HFFc6 (cell line): Measurements from ENCODE around the gene NLGN4Y. TPM values are rescaled to one million over a fixed set of nuclear protein-coding genes. Genes with fewer than 3 reads are reported as not detected.

Experiments
- DNase-seq: peaks from one replicate; pipeline ENCODE4 v3.0.0-alpha.2; 2018
- H3K27ac Mint-ChIP-seq: 2 replicates; pipeline ENCODE4 v1.8.0; 2020; ENCODE audit warnings: mild to moderate bottlenecking, mixed read lengths
- H3K27me3 Mint-ChIP-seq: 2 replicates; pipeline ENCODE4 v1.8.0; 2021; ENCODE audit warnings: mild to moderate bottlenecking, moderate library complexity, mixed read lengths; ENCODE audit not compliant: insufficient read depth
- H3K36me3 Mint-ChIP-seq: 2 replicates; pipeline ENCODE4 v1.8.0; 2021; ENCODE audit warnings: low read depth, mixed read lengths
- H3K4me1 Mint-ChIP-seq: 2 replicates; pipeline ENCODE4 v1.8.0; 2020; ENCODE audit warnings: low read depth, mixed read lengths
- H3K4me3 Mint-ChIP-seq: 2 replicates; pipeline ENCODE4 v1.8.0; 2020; ENCODE audit warnings: mild to moderate bottlenecking, moderate library complexity, mixed read lengths
- H3K9me3 Mint-ChIP-seq: 2 replicates; pipeline ENCODE4 v1.8.0; 2020; ENCODE audit warnings: mild to moderate bottlenecking, mixed read lengths
- CTCF ChIP-seq: fragments of 200-600 bp; sonication (generic); IDR thresholded peaks from 2 replicates; pipeline ENCODE4 v1.5.0; 2021; ENCODE audit warnings: antibody characterized with exemption, mild to moderate bottlenecking
- total RNA-seq, 6 experiments: library from RNA; stranded (reverse); fragmentation: NEBNext Ultra II Directional; extraction: Animal tissue kit (Norgen Biotek cat#: 25700); gene quantifications; 2 replicates in 1 of 6; 3 replicates in 5 of 6; pipeline ENCODE4 v1.2.3, GENCODE V29; 2021

Gene NLGN4Y
- total RNA-seq, 6 experiments from 2014 or later, result 12.5 to 19.2 (median 16.5) TPM

- Mint-ChIP-seq H3K9me3 (no peaks in the 10 kb centered on the region), H3K27me3 (no peaks in the 10 kb centered on the region), H3K36me3 (no peaks in the 10 kb centered on the region), H3K27ac (no peak overlapping the region), H3K4me1 (peaks cover 6% of the 10 kb centered on the region; the same call in 1 of the 2 replicates), H3K4me3 (no peak overlapping the region)
- no peak for TF ChIP-seq CTCF
- no peak for DNase-seq
These were observed 224.0 kb downstream of the NLGN4Y start for GRCh38 chrY:14748329-14748728.

DNA sequence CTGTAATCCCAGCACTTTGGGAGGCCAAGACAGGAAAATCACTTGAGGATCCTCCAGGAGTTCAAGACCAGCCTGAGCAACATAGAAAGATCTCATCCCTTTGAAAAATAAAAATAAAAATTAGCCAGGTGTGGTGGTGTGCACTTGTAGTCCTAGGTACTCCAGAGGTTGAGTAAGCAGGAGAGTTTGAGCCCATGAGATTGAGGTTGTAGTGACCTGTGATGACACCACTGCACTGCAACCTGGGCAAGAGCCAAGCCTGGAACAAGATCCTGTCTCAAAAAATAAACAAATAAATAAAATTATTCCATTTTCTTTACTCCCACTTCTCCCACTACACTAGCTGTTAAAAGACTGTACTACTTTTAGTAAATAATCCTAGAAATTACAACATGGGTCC is 231.2 kb downstream of the NLGN4Y start:
- no peak for DNase-seq
- TF ChIP-seq CTCF, result no peak
- no peaks in the 10 kb centered on the region for H3K4me1 Mint-ChIP-seq
- H3K27me3 Mint-ChIP-seq, result no peaks in the 10 kb centered on the region
- H3K36me3 Mint-ChIP-seq, result no peaks in the 10 kb centered on the region
- H3K27ac Mint-ChIP-seq, result no peak overlapping the region
- H3K4me3 Mint-ChIP-seq, result no peak overlapping the region
- no peaks in the 10 kb centered on the region for H3K9me3 Mint-ChIP-seq

DNA sequence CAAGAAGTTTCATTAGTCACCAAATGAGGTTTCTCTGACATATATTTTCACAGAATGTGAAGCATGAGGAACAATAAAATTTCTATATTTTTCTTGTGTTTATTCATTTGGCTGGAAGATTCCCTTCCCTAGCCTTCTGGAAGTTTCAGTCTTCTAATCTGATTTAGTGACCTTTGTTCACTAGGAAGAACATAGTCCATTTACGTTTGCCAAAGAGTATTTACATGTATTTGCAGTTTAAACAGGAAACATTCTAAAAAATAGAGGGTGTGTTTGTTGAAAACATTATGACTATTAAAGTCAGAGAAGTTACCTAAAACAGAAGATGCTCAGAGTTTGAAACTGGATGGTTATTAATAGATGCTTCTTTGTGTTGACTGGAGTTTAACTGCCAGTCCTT is 238.6 kb downstream of the NLGN4Y start:
- H3K27ac Mint-ChIP-seq, result no peak overlapping the region
- no peak for TF ChIP-seq CTCF
- no peaks in the 10 kb centered on the region for H3K27me3 Mint-ChIP-seq
- no peak overlapping the region for H3K4me3 Mint-ChIP-seq
- no peaks in the 10 kb centered on the region for H3K36me3 Mint-ChIP-seq
- H3K9me3 Mint-ChIP-seq, result no peaks in the 10 kb centered on the region
- no peaks in the 10 kb centered on the region for H3K4me1 Mint-ChIP-seq
- no peak for DNase-seq

- TF ChIP-seq CTCF, result no peak
- no peak for DNase-seq
- Mint-ChIP-seq H3K27me3 (no peaks in the 10 kb centered on the region), H3K36me3 (no peaks in the 10 kb centered on the region), H3K4me3 (no peak overlapping the region), H3K4me1 (no peaks in the 10 kb centered on the region), H3K27ac (no peak overlapping the region), H3K9me3 (no peaks in the 10 kb centered on the region)
These were observed 239.3 kb downstream of the NLGN4Y start for GRCh38 chrY:14763600-14763999.

GRCh38 chrY:14778208-14778607 is 253.9 kb downstream of the NLGN4Y start:
- Mint-ChIP-seq H3K9me3 (peaks cover 13% of the 10 kb centered on the region; the same call in 1 of the 2 replicates), H3K27me3 (peaks cover 3% of the 10 kb centered on the region; the same call in 1 of the 2 replicates), H3K4me3 (no peak overlapping the region), H3K27ac (no peak overlapping the region), H3K36me3 (peaks cover 11% of the 10 kb centered on the region), H3K4me1 (no peaks in the 10 kb centered on the region)
- no peak for TF ChIP-seq CTCF
- no peak for DNase-seq

DNA sequence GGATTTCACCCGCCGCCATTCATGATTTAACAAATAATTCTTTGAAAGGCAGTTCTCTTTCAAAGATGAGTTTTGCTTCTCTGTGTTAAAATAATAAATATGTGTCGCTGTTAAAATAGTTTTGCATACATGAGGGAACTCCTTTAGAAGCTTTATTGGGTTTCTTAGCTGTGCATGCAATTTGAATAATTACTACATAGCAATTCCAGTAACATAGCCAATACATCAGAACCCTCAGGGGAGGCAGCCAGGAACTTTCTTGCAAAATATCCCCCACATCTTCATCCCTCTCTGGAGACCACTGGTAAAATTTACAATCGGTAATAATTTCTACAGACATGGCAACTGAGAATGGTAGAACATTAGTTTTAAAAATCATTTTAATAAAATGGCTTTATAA is 268.8 kb downstream of the NLGN4Y start:
- Mint-ChIP-seq H3K4me3 (no peak overlapping the region), H3K36me3 (peaks cover 8% of the 10 kb centered on the region; the same call in 1 of the 2 replicates), H3K27ac (no peak overlapping the region), H3K9me3 (no peaks in the 10 kb centered on the region), H3K27me3 (no peaks in the 10 kb centered on the region), H3K4me1 (peaks cover 11% of the 10 kb centered on the region)
- TF ChIP-seq CTCF, result no peak
- no peak for DNase-seq
